ENCODE results near the gene ALMS1.
"Not testable (repeated sequence)": the region's sequence is repeated elsewhere in the genome, so short reads cannot be mapped to it uniquely, and the experiment has no call there.

DNA sequence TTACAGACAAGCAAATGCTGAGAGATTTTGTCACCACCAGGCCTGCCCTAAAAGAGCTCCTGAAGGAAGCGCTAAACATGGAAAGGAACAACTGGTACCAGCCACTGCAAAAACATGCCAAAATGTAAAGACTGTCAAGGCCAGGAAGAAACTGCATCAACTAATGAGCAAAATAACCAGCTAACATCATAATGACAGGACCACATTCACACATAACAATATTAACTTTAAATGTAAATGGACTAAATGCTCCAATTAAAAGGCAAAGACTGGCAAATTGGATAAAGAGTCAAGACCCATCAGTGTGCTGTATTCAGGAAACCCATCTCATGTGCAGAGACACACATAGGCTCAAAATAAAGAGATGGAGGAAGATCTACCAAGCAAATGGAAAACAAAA is 76.8 kb downstream of the ALMS1 start:
- TF ChIP-seq, protein P1, sequence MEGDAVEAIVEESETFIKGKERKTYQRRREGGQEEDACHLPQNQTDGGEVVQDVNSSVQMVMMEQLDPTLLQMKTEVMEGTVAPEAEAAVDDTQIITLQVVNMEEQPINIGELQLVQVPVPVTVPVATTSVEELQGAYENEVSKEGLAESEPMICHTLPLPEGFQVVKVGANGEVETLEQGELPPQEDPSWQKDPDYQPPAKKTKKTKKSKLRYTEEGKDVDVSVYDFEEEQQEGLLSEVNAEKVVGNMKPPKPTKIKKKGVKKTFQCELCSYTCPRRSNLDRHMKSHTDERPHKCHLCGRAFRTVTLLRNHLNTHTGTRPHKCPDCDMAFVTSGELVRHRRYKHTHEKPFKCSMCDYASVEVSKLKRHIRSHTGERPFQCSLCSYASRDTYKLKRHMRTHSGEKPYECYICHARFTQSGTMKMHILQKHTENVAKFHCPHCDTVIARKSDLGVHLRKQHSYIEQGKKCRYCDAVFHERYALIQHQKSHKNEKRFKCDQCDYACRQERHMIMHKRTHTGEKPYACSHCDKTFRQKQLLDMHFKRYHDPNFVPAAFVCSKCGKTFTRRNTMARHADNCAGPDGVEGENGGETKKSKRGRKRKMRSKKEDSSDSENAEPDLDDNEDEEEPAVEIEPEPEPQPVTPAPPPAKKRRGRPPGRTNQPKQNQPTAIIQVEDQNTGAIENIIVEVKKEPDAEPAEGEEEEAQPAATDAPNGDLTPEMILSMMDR (IDR thresholded peaks at IDR 0.05): not testable (repeated sequence)
- not testable (repeated sequence) for TF ChIP-seq POLR2A (IDR thresholded peaks at IDR 0.05)
